ENCODE results near the gene NKX2-1. TPM values are rescaled to one million over a fixed set of nuclear protein-coding genes. Genes with fewer than 3 reads are reported as not detected.
"Not testable (repeated sequence)": the region's sequence is repeated elsewhere in the genome, so short reads cannot be mapped to it uniquely, and the experiment has no call there.

NKX2-1 gene
- total and polyA plus RNA-seq, 12 donors, result 0.11 to 0.87 (median 0.15) TPM; not detected in 9

DNA sequence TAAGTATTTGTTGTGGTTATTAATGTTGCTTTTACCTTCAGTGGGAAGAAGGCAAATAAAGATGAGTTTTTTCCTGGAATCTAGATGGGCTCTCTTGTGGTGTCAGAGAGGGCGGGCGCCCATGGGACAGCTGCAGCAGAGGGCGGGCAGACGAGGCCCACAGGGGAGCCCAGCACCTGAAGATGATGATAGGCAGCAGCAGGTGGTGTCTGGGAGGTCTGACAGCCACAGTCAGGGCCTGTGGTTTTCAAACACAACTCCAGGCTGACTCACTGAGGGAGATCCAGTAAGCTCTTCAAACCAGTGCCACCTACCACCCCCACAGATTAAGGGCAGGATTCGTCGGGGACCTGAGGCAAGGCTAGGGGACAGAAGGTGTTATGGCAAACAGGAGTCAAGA is 42.8 kb downstream of the NKX2-1 start:
- Histone ChIP-seq H3K36me3 (replicated peaks in 1 of 2) (no peaks in the 10 kb centered on the region), H3K9me3 (replicated peaks in 1 of 3) (no peaks in the 10 kb centered on the region), H3K27me3 (no peaks in the 10 kb centered on the region), H3K4me3 (no peak overlapping the region), H3K27ac (no peak overlapping the region), H3K4me1 (replicated peaks in 1 of 2) (no peaks in the 10 kb centered on the region)
- 67 to 78% (median 68%) methylated on average over 6 of the region's 6 CpGs for WGBS, 4 donors
- TF ChIP-seq, protein P1, sequence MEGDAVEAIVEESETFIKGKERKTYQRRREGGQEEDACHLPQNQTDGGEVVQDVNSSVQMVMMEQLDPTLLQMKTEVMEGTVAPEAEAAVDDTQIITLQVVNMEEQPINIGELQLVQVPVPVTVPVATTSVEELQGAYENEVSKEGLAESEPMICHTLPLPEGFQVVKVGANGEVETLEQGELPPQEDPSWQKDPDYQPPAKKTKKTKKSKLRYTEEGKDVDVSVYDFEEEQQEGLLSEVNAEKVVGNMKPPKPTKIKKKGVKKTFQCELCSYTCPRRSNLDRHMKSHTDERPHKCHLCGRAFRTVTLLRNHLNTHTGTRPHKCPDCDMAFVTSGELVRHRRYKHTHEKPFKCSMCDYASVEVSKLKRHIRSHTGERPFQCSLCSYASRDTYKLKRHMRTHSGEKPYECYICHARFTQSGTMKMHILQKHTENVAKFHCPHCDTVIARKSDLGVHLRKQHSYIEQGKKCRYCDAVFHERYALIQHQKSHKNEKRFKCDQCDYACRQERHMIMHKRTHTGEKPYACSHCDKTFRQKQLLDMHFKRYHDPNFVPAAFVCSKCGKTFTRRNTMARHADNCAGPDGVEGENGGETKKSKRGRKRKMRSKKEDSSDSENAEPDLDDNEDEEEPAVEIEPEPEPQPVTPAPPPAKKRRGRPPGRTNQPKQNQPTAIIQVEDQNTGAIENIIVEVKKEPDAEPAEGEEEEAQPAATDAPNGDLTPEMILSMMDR (IDR thresholded peaks at IDR 0.05), result no peak
- no peak for TF ChIP-seq POLR2A (IDR thresholded peaks at IDR 0.05)
- DNase-seq, result no peak
- intact Hi-C loops (cut with DNase I), result no loop called here

DNA sequence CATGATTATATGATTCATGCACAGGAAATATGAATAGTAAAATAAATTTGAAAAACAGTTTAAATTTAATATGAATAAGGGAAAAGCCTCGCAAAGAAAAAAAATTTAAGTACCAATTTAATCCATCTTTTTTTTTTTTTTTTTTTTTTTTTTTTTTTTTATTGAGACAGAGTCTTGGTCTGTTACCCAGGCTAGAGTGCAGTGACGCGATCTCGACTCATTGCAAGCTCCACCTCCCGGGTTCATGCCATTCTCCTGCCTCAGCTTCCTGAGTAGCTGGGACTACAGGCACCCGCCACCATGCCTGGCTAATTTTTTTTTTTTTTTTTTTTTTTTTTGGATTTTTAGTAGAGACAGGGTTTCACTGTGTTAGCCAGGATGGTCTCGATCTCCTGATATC is 44.0 kb downstream of the NKX2-1 start:
- H3K27me3 ChIP-seq; intact Hi-C loops (cut with DNase I); DNase-seq; H3K36me3 ChIP-seq (replicated peaks in 1 of 2); H3K4me3 ChIP-seq; H3K9me3 ChIP-seq (replicated peaks in 1 of 3); H3K4me1 ChIP-seq (replicated peaks in 1 of 2); H3K27ac ChIP-seq: not testable (repeated sequence)
- 85 to 86% (median 86%) methylated on average over 5 to 7 of the region's 7 CpGs for WGBS, 4 donors

DNA sequence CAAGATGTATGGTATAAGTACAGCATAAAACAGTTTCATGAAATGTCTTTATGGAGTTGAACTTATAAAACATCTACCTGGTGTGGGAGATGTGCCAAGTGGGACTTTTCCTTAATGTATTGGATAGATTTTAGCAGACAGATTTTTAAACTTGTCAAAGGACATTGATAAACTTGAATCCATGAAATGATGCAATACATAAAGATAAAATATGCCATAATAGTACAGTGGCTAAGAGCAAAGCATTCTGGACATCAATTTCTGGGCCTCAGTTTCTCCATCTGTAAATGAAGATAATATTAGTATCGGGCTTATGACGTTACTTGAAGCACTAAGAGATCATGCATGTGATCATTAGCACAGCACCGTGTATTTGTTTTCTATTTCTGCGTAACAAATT is 45.4 kb downstream of the NKX2-1 start:
- Histone ChIP-seq H3K4me3 (no peak overlapping the region), H3K27me3 (no peaks in the 10 kb centered on the region), H3K27ac (no peak overlapping the region), H3K36me3 (replicated peaks in 1 of 2) (no peaks in the 10 kb centered on the region), H3K9me3 (replicated peaks in 1 of 3) (no peaks in the 10 kb centered on the region), H3K4me1 (replicated peaks in 1 of 2) (no peaks in the 10 kb centered on the region)
- 58 to 67% (median 61%) methylated on average over 4 of the region's 4 CpGs for WGBS, 4 donors
- intact Hi-C loops (cut with DNase I), result no loop called here
- TF ChIP-seq, protein P1 (IDR thresholded peaks at IDR 0.05), result no peak
- no peak for TF ChIP-seq POLR2A (IDR thresholded peaks at IDR 0.05)
- no peak for DNase-seq

- intact Hi-C loops (cut with DNase I), result no loop called here
- Histone ChIP-seq H3K4me1 (replicated peaks in 1 of 2) (no peaks in the 10 kb centered on the region), H3K27ac (no peak overlapping the region), H3K27me3 (no peaks in the 10 kb centered on the region), H3K4me3 (no peak overlapping the region), H3K36me3 (replicated peaks in 1 of 2) (no peaks in the 10 kb centered on the region), H3K9me3 (replicated peaks in 1 of 3) (no peaks in the 10 kb centered on the region)
- 75 to 79% (median 76%) methylated on average over 3 of the region's 3 CpGs for WGBS, 4 donors
- TF ChIP-seq, protein P1 (IDR thresholded peaks at IDR 0.05), result no peak
- TF ChIP-seq POLR2A (IDR thresholded peaks at IDR 0.05), result no peak
- no peak for DNase-seq
Observed at GRCh38 chr14:36471431-36471830, 48.6 kb downstream of the NKX2-1 start.

- no peaks in the 10 kb centered on the region for H3K36me3 ChIP-seq (replicated peaks in 1 of 2)
- 40 to 51% (median 49%) methylated on average over 1 of the region's 1 CpG for WGBS, 4 donors
- intact Hi-C loops (cut with DNase I), result no loop called here
- no peak for TF ChIP-seq POLR2A (IDR thresholded peaks at IDR 0.05)
- H3K9me3 ChIP-seq (replicated peaks in 1 of 3), result no peaks in the 10 kb centered on the region
- no peaks in the 10 kb centered on the region for H3K4me1 ChIP-seq (replicated peaks in 1 of 2)
- no peaks in the 10 kb centered on the region for H3K27me3 ChIP-seq
- H3K27ac ChIP-seq, result no peak overlapping the region
- DNase-seq, result no peak
- no peak overlapping the region for H3K4me3 ChIP-seq
Observed at GRCh38 chr14:36467332-36467731, 52.7 kb downstream of the NKX2-1 start.

Other genes starting within 250 kb of the NKX2-1 start
- gene MBIP, start 199.6 kb downstream of the NKX2-1 start, total RNA-seq, result 10 to 100 TPM; 10.5 to 68.3 (median 24.6) TPM
- gene MBIP, start 199.6 kb downstream of the NKX2-1 start, polyA plus RNA-seq, result 10 to 100 TPM; 18.8 to 36.5 (median 21.5) TPM
- gene NKX2-8, start 62.4 kb upstream of the NKX2-1 start, total RNA-seq, result not detected
- gene NKX2-8, start 62.4 kb upstream of the NKX2-1 start, polyA plus RNA-seq, result not detected
- gene PAX9, start 141.6 kb upstream of the NKX2-1 start, total RNA-seq, result not detected
- under 1 TPM in 2 of 3 donors, not detected in 1; under 0.01 to 0.04 TPM for gene PAX9, start 141.6 kb upstream of the NKX2-1 start, polyA plus RNA-seq

Data from adrenal gland (tissue), 12 donors.